NCI-H82 treated with DMSO at 0.1 percent for 48 hours (cell line): ENCODE data around the gene SPNS2.

Experiments
- DNase-seq: peaks from one replicate; lab custom pipeline; 2025; ENCODE audit not compliant: unreplicated experiment; lab: John Stamatoyannopoulos, UW

The SPNS2 gene

DNA sequence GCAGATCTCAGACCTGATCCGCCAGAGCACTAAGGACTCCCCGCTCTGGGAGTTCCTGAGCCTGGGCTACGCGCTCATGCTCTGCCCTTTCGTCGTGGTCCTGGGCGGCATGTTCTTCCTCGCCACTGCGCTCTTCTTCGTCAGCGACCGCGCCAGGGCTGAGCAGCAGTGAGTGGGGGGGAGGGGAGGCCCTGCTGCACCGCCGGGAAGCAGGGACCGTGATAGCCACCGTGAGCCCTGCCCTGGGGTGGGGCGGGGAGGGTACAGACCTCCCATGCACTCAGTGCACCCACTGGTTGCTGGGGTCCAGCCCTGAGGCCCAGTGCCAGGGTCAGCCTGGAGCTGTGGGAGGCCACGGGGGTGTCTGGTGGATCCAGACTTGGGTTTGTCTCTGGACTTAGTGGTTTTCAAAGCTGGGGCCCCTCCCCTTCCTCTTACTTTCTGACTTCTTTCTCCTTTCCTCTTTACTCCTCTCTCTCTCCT, 37.6 kb downstream of the SPNS2 start:
- no peak for DNase-seq

GRCh38 chr17:4536742-4537411, 38.2 kb downstream of the SPNS2 start:
- DNase-seq, result no peak

- DNase-seq, result no peak
Measured at GRCh38 chr17:4537451-4538235, 39.0 kb downstream of the SPNS2 start.

- DNase-seq, result no peak
Measured at GRCh38 chr17:4538236-4539002, 39.7 kb downstream of the SPNS2 start.

DNA sequence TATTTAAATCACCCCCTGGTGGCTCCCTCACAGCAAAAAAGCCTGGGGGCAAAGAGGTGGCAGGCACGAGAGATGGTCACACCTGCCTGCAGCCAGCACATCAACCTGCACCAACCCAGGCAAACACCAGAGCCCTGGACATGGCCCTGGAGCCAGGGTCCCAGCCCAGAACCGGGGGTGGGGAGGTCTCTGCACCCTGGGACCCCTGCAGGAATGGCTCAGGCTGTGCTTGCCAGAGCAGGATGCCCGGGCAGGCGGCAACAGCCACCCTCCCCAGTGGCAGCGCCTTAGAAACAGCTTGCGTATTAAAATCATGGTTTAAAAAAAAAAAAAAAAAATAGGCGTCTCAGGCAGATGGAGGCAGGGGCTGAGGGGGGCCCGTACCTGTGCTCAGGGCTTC, 40.3 kb downstream of the SPNS2 start:
- no peak for DNase-seq

DNA sequence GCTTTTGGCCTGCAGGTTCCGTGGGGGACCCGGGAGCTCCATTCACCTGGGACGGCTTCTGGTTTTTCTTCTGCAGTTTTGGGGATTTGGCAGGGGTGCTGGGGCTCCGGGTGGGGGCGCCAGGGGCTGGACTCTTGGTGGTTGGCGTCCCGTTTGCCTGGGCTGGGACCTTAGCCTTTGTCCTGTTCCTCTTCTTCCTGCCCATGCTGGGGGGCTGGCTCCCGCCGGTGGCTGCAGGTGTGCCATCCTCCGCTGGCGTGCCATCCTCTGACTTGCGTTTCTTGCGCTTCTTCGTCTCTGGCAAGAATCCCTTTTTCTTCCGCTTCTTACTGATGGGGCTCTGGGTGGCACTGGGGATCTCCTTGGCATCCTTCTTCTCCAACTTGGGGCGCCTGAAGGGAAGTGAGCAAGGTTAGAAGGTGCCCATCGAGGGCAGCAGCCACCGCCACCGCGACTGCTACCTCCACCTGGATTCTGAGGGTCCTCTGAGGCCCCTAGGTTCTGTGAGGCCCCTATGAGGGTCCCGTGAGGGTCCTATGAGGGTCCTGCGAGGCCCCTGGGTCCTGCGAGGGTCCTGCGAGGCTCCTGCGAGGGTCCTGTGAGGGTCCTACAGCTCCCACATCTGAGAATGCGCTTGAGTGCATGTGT, 41.0 kb downstream of the SPNS2 start:
- no peak for DNase-seq

- no peak for DNase-seq
Measured at GRCh38 chr17:4540224-4540651, 41.6 kb downstream of the SPNS2 start.

- DNase-seq, result no peak
Measured at GRCh38 chr17:4540687-4541327, 42.1 kb downstream of the SPNS2 start.

GRCh38 chr17:4541328-4542002, 42.8 kb downstream of the SPNS2 start:
- DNase-seq, result no peak

GRCh38 chr17:4542003-4542725, 43.5 kb downstream of the SPNS2 start:
- DNase-seq, result no peak

DNA sequence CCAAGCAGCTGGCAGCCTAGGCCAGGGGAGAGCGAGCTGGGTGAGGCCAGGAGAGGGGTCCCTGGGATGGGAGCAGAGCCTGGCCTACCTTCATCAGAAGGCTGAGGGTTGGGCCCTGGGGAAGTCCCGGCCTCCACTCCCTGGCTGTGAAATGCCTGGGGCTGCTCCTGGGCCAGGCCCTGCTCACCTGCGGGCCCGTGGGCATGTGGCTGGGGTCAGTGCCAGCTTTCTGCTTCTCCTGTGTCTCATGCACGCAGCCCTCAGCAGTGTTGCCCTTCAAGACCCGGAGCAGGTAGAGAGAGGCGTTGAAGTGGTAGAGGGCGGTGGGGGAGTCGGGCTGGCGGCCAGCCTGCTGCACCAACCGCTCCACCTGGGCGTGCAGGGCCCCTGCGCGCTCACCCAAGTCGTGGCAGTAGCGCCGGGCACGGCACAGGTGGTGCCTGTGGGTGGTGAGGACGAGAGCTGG, 44.1 kb downstream of the SPNS2 start:
- DNase-seq, result no peak

GRCh38 chr17:4543557-4544026, 44.9 kb downstream of the SPNS2 start:
- no peak for DNase-seq

- no peak for DNase-seq
Measured at GRCh38 chr17:4544135-4544950, 45.7 kb downstream of the SPNS2 start.

GRCh38 chr17:4544951-4545216, 46.2 kb downstream of the SPNS2 start:
- no peak for DNase-seq

GRCh38 chr17:4545217-4545951, 46.7 kb downstream of the SPNS2 start:
- no peak for DNase-seq

- no peak for DNase-seq
Measured at GRCh38 chr17:4547118-4547906, 48.6 kb downstream of the SPNS2 start.

GRCh38 chr17:4548061-4548461, 49.4 kb downstream of the SPNS2 start:
- DNase-seq, result no peak
